HL-60 (cell line): ENCODE data around the gene LSM12.

ENCODE experiments used
- DNase-seq, 2 experiments: peaks; one replicate each; pipeline ENCODE4 v3.0.0-alpha.2; 2010 to 2020; ENCODE audit warnings: low read depth in 1 of 2, low spot score in 1 of 2
- H3K27ac ChIP-seq: fragments of 250-450 bp; sonication (Bioruptor Pico); replicated peaks from 2 replicates; pipeline ENCODE4 v1.5.1; 2020; ENCODE audit warnings: mild to moderate bottlenecking, moderate library complexity
- H3K27me3 ChIP-seq: fragments of 250-450 bp; sonication (Bioruptor Pico); 2 replicates; pipeline ENCODE4 v1.5.1; 2021; ENCODE audit warnings: mild to moderate bottlenecking, moderate library complexity; ENCODE audit not compliant: insufficient read depth, poor library complexity, severe bottlenecking
- H3K4me3 ChIP-seq: replicated peaks from 2 replicates; pipeline ENCODE4 v1.5.1; 2011; ENCODE audit warnings: mild to moderate bottlenecking, control low read depth, low read length; ENCODE audit not compliant: insufficient read depth
- GABPA ChIP-seq: IDR thresholded peaks from 2 replicates; pipeline ENCODE4 v1.6.1; 2012; ENCODE audit warnings: low read depth
- POLR2AphosphoS5 ChIP-seq: IDR thresholded peaks from 2 replicates; pipeline ENCODE4 v1.6.1; 2012; ENCODE audit warnings: low read depth
- SPI1 ChIP-seq: IDR thresholded peaks from 2 replicates; pipeline ENCODE4 v1.6.1; 2012; ENCODE audit warnings: low read depth, mild to moderate bottlenecking, borderline replicate concordance
- TF ChIP-seq, protein P1 (sequence below): IDR thresholded peaks from one replicate; pipeline ENCODE4 v1.5.1; 2011; ENCODE audit warnings: low read length, control low read depth, inconsistent platforms; ENCODE audit not compliant: insufficient read depth
- TF ChIP-seq, protein P2 (sequence below): IDR thresholded peaks from 2 replicates; pipeline ENCODE4 v1.6.1; 2012; ENCODE audit warnings: low read depth; ENCODE audit not compliant: insufficient replicate concordance

The LSM12 gene

DNA sequence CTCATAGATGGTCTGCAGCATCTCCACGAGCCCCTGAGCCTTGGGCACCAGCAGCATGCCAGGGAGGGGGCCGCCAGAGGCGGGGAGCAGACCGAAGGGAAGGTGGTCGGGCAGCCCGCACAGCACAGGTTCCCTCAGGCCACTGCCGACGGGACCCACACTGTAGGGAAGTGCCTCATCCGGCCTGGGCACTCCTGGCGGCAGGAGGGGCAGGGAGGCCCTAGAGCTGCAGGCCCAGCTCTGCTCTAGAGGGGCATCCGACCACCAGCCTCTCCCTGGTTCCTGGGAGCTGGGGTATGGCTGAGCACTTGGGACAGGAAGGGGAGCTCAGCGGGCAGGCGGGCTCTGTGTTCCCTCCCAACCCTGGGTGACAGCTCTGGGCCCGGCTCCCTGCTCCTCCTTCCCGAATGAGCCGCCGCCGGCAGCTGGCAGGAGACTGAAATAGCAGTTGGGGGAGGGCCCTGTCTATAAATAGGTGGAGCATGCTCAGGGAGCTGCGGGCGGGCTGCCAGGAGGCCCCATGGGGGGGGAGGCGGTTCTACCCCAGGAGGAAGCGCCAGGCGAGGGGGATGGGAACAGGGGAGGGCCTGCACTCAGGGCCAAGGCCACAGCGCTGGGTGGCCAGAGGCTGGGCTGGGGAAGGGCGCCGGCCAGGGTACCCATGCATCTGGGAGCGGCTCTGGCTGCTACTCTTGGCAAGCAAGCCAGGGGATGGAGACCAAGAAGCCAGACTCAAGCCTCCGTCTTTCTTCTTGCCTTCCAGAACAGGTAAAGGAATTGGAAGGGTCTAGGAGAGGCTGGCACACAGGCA is 44.6 kb upstream of the LSM12 start:
- DNase-seq: peak; percentile 93 to 98
- TF ChIP-seq POLR2AphosphoS5 (peak; percentile 63; the same call in 1 of the 2 replicates), SPI1 (peak; percentile 68; the same call in 1 of the 2 replicates), GABPA (no peak)
- TF ChIP-seq, protein P1, sequence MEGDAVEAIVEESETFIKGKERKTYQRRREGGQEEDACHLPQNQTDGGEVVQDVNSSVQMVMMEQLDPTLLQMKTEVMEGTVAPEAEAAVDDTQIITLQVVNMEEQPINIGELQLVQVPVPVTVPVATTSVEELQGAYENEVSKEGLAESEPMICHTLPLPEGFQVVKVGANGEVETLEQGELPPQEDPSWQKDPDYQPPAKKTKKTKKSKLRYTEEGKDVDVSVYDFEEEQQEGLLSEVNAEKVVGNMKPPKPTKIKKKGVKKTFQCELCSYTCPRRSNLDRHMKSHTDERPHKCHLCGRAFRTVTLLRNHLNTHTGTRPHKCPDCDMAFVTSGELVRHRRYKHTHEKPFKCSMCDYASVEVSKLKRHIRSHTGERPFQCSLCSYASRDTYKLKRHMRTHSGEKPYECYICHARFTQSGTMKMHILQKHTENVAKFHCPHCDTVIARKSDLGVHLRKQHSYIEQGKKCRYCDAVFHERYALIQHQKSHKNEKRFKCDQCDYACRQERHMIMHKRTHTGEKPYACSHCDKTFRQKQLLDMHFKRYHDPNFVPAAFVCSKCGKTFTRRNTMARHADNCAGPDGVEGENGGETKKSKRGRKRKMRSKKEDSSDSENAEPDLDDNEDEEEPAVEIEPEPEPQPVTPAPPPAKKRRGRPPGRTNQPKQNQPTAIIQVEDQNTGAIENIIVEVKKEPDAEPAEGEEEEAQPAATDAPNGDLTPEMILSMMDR: no peak
- TF ChIP-seq, protein P2, sequence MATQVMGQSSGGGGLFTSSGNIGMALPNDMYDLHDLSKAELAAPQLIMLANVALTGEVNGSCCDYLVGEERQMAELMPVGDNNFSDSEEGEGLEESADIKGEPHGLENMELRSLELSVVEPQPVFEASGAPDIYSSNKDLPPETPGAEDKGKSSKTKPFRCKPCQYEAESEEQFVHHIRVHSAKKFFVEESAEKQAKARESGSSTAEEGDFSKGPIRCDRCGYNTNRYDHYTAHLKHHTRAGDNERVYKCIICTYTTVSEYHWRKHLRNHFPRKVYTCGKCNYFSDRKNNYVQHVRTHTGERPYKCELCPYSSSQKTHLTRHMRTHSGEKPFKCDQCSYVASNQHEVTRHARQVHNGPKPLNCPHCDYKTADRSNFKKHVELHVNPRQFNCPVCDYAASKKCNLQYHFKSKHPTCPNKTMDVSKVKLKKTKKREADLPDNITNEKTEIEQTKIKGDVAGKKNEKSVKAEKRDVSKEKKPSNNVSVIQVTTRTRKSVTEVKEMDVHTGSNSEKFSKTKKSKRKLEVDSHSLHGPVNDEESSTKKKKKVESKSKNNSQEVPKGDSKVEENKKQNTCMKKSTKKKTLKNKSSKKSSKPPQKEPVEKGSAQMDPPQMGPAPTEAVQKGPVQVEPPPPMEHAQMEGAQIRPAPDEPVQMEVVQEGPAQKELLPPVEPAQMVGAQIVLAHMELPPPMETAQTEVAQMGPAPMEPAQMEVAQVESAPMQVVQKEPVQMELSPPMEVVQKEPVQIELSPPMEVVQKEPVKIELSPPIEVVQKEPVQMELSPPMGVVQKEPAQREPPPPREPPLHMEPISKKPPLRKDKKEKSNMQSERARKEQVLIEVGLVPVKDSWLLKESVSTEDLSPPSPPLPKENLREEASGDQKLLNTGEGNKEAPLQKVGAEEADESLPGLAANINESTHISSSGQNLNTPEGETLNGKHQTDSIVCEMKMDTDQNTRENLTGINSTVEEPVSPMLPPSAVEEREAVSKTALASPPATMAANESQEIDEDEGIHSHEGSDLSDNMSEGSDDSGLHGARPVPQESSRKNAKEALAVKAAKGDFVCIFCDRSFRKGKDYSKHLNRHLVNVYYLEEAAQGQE: no peak
- H3K4me3 ChIP-seq: peak overlapping the region; percentile 53
- H3K27ac ChIP-seq: peak overlapping the region; percentile 61
- H3K27me3 ChIP-seq: no peaks in the 10 kb centered on the region

GRCh38 chr17:44110011-44110686 is 43.7 kb upstream of the LSM12 start:
- DNase-seq: no peak
- H3K27ac ChIP-seq: no peak overlapping the region; the same call in 1 of the 2 replicates
- peak overlapping the region; percentile 53 for H3K4me3 ChIP-seq
- H3K27me3 ChIP-seq: no peaks in the 10 kb centered on the region
- TF ChIP-seq GABPA (no peak), SPI1 (0 out of 2 replicates have a peak, but pooled peaks have one; percentile 3)

- no peak for TF ChIP-seq SPI1
- TF ChIP-seq, protein P2: no peak
- no peak for TF ChIP-seq POLR2AphosphoS5
- no peak for TF ChIP-seq GABPA
- TF ChIP-seq, protein P1: no peak
- DNase-seq: no peak
- no peak overlapping the region for H3K4me3 ChIP-seq
- no peak overlapping the region for H3K27ac ChIP-seq
- H3K27me3 ChIP-seq: no peaks in the 10 kb centered on the region
Observed at GRCh38 chr17:44109312-44109630, 42.8 kb upstream of the LSM12 start.

DNA sequence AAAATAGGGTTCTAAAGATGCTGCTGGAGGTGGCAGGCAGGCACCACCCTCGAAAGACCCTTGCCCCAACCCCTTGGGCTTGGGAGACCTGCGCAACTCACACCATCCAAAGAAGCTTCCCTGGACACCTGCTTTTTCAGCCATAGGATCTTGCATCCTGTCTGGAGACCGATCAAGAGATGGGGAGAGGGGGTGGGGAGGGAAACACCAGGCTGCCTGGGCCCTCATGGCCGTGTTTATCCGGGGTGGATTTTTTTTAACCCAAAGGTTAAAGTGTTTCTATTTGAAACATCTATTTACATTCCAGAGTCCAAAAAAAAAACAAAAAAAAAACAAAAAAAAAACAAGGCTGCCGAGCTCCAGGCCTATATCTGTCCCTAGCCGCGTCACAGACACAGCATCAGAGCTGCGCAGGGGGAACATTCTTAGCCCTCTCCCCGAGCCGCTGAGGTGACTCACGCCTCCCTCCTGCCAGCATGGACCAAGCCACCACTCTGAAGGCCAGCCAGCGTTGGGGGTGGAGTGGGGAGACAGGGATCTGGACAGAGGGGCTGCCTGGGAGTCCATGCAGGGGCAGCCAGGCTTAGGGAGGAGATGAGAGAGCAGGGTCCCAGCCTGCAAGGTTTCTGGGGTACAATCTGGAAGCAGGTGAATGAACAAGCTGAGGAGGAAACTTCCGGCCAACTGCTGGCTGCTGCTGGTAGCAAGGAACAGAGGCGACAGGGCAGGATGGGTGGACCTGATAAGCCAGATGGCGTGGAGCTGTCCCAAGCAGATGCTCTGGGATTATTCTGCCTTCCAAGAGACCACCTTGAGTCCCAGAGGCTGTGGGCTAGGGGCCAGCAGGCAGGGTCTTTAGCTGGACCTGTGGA is 42.2 kb upstream of the LSM12 start:
- DNase-seq: no peak
- no peaks in the 10 kb centered on the region for H3K27me3 ChIP-seq
- TF ChIP-seq, protein P2: no peak
- TF ChIP-seq POLR2AphosphoS5: no peak
- TF ChIP-seq GABPA: no peak
- no peak for TF ChIP-seq SPI1
- H3K4me3 ChIP-seq: no peak overlapping the region
- no peak overlapping the region for H3K27ac ChIP-seq
